K562 (cell line): Measurements from ENCODE around the gene DGCR8. TPM values are rescaled to one million over a fixed set of nuclear protein-coding genes. Genes with fewer than 3 reads are reported as not detected.
A peak's percentile ranks its signal among the peaks of the same experiment; 100 is the strongest.

Experiments used
- BHLHE40 ChIP-seq: IDR thresholded peaks from 2 replicates; pipeline ENCODE4 v1.6.1; 2011; ENCODE audit warnings: low read length, improper control_type of control experiment
- CBX3 ChIP-seq, 2 experiments: IDR thresholded peaks; 1 replicate in 1 of 2; 2 replicates in 1 of 2; pipeline ENCODE4 v1.6.1; 2012; ENCODE audit warnings: inconsistent platforms in 2 of 2, low read length in 2 of 2, borderline replicate concordance in 1 of 2, control low read depth in 1 of 2
- ESRRA ChIP-seq: fragments of 450-650 bp; IDR thresholded peaks from 2 replicates; pipeline ENCODE4 v1.6.1; 2014; ENCODE audit warnings: low read depth, mild to moderate bottlenecking, moderate library complexity, borderline replicate concordance
- FIP1L1 ChIP-seq: fragments of 200-400 bp; formaldehyde crosslinking; IDR thresholded peaks from 2 replicates; pipeline ENCODE4 v1.6.1; 2018; ENCODE audit warnings: mild to moderate bottlenecking, low read depth, low read length; ENCODE audit not compliant: poor library complexity, severe bottlenecking
- HOMEZ ChIP-seq: fragments of 250-450 bp; sonication (Bioruptor Pico); IDR thresholded peaks from 2 replicates; pipeline ENCODE4 v1.4.0; 2020; ENCODE audit warnings: mild to moderate bottlenecking, moderate library complexity
- KLF16 ChIP-seq: IDR thresholded peaks from 2 replicates; pipeline ENCODE4 v1.6.1; 2016; ENCODE audit warnings: antibody characterized with exemption
- NR2F6 ChIP-seq: fragments of 450-650 bp; formaldehyde crosslinking; IDR thresholded peaks from 2 replicates; pipeline ENCODE4 v1.4.0; 2020; ENCODE audit warnings: mild to moderate bottlenecking
- POU5F1 ChIP-seq: fragments of 150-350 bp; IDR thresholded peaks from 2 replicates; pipeline ENCODE4 v1.6.1; 2014; ENCODE audit warnings: borderline replicate concordance, low read length, low read depth, mild to moderate bottlenecking; ENCODE audit not compliant: partially characterized antibody
- RCOR1 ChIP-seq, 2 experiments: IDR thresholded peaks; 2 replicates each; pipeline ENCODE4 v1.6.1; 2012; ENCODE audit warnings: low read depth in 2 of 2, low read length in 2 of 2, borderline replicate concordance in 1 of 2, improper control_type of control experiment in 1 of 2
- SAP30 ChIP-seq: fragments of 200-600 bp; sonication (generic); IDR thresholded peaks from 2 replicates; pipeline ENCODE4 v1.6.1; 2012; ENCODE audit warnings: borderline replicate concordance, low read depth, mild to moderate bottlenecking, moderate library complexity, low read length, control low read depth, inconsistent platforms; ENCODE audit not compliant: insufficient read depth, poor library complexity, severe bottlenecking
- SMAD3 ChIP-seq: fragments of 450-650 bp; formaldehyde crosslinking; conservative IDR thresholded peaks from 2 replicates; pipeline ENCODE4 v1.4.0; 2020; ENCODE audit warnings: mild to moderate bottlenecking
- TAF7 ChIP-seq: fragments of 450-650 bp; IDR thresholded peaks from 2 replicates; pipeline ENCODE4 v1.6.1; 2016; ENCODE audit warnings: missing genetic modification characterization, missing compliant biosample characterization
- WHSC1 ChIP-seq: IDR thresholded peaks from one replicate; pipeline ENCODE4 v1.6.1; 2012; ENCODE audit warnings: low read length, control low read depth, inconsistent platforms
- ZBTB17 ChIP-seq: fragments of 450-650 bp; formaldehyde crosslinking; IDR thresholded peaks from 2 replicates; pipeline ENCODE4 v1.4.0; 2020; ENCODE audit warnings: mild to moderate bottlenecking
- ZBTB8A ChIP-seq: fragments of 450-650 bp; IDR thresholded peaks from 2 replicates; pipeline ENCODE4 v1.6.1; 2018; ENCODE audit warnings: mild to moderate bottlenecking, moderate library complexity; ENCODE audit not compliant: partially characterized antibody
- ZNF551 ChIP-seq: fragments of 250-450 bp; sonication (Bioruptor Pico); IDR thresholded peaks from 2 replicates; pipeline ENCODE4 v1.5.0; 2021; ENCODE audit warnings: mild to moderate bottlenecking, moderate library complexity
- ZNF764 ChIP-seq: fragments of 250-450 bp; sonication (Bioruptor Pico); IDR thresholded peaks from 2 replicates; pipeline ENCODE4 v1.4.0; 2020; ENCODE audit warnings: low read depth, mild to moderate bottlenecking, moderate library complexity
- ZNF830 ChIP-seq: fragments of 250-450 bp; sonication (Bioruptor Pico); IDR thresholded peaks from 2 replicates; pipeline ENCODE4 v1.5.0; 2021; ENCODE audit warnings: mild to moderate bottlenecking
- polyA plus RNA-seq, 8 experiments: library from polyadenylated mRNA; depleted of rRNA in 4 of 8; stranded (reverse) in 5 of 8; unstranded in 3 of 8; fragments of >200 nt; fragmentation: Nextera tagmentation in 2 of 8; fragmentation: Illumina TruSeq in 1 of 8; extraction: Ambion mirVana in 2 of 8; extraction: Trizol in 1 of 8; gene quantifications; 2 replicates each; pipeline versions ENCODE4 v1.2.1 to v1.2.3, GENCODE V29; 2011 to 2014; ENCODE audit warnings: inconsistent platforms in 1 of 8, missing spikeins in 1 of 8
- total RNA-seq, 7 experiments: library from RNA; depleted of rRNA in 6 of 7; stranded (reverse); fragments of >200 nt in 6 of 7; fragmentation: Illumina TruSeq in 2 of 7; extraction: Trizol in 2 of 7; gene quantifications; 2 replicates each; pipeline versions ENCODE4 v1.2.1 to v1.2.3, GENCODE V29; 2011 to 2021; ENCODE audit warnings: low replicate concordance in 1 of 7
- TF ChIP-seq, protein P1 (sequence below), 2 experiments: fragments of 200-800 bp in 1 of 2; sonication (Bioruptor generic) in 1 of 2; sonication (generic) in 1 of 2; formaldehyde crosslinking in 1 of 2; IDR thresholded peaks in 1 of 2; conservative IDR thresholded peaks in 1 of 2; 2 replicates each; pipeline versions ENCODE4 v1.5.0 to v1.6.1; 2016 to 2020; ENCODE audit warnings: missing compliant biosample characterization in 1 of 2, missing genetic modification characterization in 1 of 2, missing genetic modification reagents in 1 of 2
- TF ChIP-seq, protein P2 (sequence below), 2 experiments: fragments of 150-350 bp in 1 of 2; IDR thresholded peaks; 2 replicates each; pipeline ENCODE4 v1.6.1; 2012 to 2016; ENCODE audit warnings: low read depth in 2 of 2, low read length in 2 of 2, mild to moderate bottlenecking in 1 of 2, moderate library complexity in 1 of 2

DGCR8 gene
- total and polyA plus RNA-seq, 9 of the 15 experiments (the other 6 are each of a cell fraction or from before 2014, with no cell fraction given) = 5.9 to 144 (median 80.1) TPM

DNA sequence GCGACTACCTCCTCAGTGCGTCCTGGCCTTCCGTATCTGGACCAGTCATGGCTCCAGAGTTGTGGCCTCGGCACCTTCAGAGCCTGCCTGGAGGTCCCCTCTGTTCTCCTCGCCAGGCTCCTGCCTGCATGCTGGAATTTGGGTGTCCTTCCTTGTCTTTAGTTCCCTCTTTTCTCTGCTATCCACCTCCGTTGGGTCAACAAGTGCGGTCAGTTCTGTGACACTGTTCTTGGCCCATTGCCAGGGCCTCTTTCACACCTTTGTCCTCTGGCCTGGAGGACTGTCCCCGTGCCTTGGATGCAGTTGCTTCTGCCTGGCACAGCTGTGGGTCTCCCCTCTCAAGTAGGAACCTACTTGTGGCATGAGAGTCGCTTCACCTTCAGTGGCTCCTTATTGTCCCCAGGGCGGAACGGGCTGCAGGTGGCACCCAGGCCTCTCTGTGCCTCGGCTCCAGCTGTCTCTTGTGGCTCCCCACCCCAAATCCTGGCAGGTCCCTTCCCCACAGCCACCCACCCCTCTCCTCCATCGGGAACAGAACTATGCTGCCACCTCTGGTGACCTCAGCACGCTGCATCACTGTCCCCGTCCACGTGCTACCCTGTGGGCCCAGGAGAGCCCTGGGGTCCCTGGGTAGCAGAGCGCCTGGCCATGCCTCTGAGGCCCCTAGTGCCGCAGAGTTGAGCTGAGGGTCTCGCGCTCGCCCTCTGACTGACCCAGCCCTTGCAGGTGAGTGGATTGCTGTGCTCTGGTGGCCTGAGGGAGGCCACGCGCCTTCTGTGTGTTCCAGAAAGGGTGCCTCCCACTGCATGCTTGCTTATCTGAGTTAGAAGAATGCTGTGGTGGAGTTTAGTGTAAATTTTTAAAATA lies 4.7 kb downstream of the DGCR8 start (continued):
- TF ChIP-seq ZBTB8A (no peak), BHLHE40 (peak; percentile 96), SAP30 (peak; percentile 96), ZNF830 (CRISPR knock-in tag) (0 out of 2 replicates have a peak, but pooled peaks have one; percentile 51), NR2F6 (CRISPR knock-in tag) (peak; percentile 68; the same call in 1 of the 2 replicates), RCOR1 (IDR thresholded peaks at IDR 0.05; ENCODE audit: borderline replicate concordance in 1 of 2, low read depth in 2 of 2, low read length in 2 of 2) (peak; percentile 54 to 88), ZNF551 (CRISPR knock-in tag) (no peak), FIP1L1 (peak; percentile 83), ESRRA (no peak), POU5F1 (peak; percentile 39), ZNF764 (CRISPR knock-in tag) (peak; percentile 9; the same call in 1 of the 2 replicates), WHSC1 (peak; percentile 94), HOMEZ (CRISPR knock-in tag) (0 out of 2 replicates have a peak, but pooled peaks have one; percentile 15), TAF7 (0 out of 2 replicates have a peak, but pooled peaks have one; percentile 45), SMAD3 (CRISPR knock-in tag) (0 out of 2 replicates have a peak, but pooled peaks have one; percentile 71), CBX3 (IDR thresholded peaks at IDR 0.05; ENCODE audit: borderline replicate concordance in 1 of 2, low read length in 2 of 2) (no peak), KLF16 (no peak), ZBTB17 (peak; percentile 71; the same call in 1 of the 2 replicates)
- TF ChIP-seq, protein P1, sequence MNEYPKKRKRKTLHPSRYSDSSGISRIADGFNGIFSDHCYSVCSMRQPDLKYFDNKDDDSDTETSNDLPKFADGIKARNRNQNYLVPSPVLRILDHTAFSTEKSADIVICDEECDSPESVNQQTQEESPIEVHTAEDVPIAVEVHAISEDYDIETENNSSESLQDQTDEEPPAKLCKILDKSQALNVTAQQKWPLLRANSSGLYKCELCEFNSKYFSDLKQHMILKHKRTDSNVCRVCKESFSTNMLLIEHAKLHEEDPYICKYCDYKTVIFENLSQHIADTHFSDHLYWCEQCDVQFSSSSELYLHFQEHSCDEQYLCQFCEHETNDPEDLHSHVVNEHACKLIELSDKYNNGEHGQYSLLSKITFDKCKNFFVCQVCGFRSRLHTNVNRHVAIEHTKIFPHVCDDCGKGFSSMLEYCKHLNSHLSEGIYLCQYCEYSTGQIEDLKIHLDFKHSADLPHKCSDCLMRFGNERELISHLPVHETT (CRISPR knock-in tag; conservative IDR thresholded peaks at IDR 0.05 in 1 of 2, IDR thresholded peaks at IDR 0.05 in 1 of 2) = no peak
- TF ChIP-seq, protein P2, sequence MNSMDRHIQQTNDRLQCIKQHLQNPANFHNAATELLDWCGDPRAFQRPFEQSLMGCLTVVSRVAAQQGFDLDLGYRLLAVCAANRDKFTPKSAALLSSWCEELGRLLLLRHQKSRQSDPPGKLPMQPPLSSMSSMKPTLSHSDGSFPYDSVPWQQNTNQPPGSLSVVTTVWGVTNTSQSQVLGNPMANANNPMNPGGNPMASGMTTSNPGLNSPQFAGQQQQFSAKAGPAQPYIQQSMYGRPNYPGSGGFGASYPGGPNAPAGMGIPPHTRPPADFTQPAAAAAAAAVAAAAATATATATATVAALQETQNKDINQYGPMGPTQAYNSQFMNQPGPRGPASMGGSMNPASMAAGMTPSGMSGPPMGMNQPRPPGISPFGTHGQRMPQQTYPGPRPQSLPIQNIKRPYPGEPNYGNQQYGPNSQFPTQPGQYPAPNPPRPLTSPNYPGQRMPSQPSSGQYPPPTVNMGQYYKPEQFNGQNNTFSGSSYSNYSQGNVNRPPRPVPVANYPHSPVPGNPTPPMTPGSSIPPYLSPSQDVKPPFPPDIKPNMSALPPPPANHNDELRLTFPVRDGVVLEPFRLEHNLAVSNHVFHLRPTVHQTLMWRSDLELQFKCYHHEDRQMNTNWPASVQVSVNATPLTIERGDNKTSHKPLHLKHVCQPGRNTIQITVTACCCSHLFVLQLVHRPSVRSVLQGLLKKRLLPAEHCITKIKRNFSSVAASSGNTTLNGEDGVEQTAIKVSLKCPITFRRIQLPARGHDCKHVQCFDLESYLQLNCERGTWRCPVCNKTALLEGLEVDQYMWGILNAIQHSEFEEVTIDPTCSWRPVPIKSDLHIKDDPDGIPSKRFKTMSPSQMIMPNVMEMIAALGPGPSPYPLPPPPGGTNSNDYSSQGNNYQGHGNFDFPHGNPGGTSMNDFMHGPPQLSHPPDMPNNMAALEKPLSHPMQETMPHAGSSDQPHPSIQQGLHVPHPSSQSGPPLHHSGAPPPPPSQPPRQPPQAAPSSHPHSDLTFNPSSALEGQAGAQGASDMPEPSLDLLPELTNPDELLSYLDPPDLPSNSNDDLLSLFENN (IDR thresholded peaks at IDR 0.05; ENCODE audit: low read depth in 2 of 2, low read length in 2 of 2) = peak in 1 of 2 experiments; percentile 47; a peak in 1 of 4 replicates
